Measurements from ENCODE around the gene TCOF1.

DNA sequence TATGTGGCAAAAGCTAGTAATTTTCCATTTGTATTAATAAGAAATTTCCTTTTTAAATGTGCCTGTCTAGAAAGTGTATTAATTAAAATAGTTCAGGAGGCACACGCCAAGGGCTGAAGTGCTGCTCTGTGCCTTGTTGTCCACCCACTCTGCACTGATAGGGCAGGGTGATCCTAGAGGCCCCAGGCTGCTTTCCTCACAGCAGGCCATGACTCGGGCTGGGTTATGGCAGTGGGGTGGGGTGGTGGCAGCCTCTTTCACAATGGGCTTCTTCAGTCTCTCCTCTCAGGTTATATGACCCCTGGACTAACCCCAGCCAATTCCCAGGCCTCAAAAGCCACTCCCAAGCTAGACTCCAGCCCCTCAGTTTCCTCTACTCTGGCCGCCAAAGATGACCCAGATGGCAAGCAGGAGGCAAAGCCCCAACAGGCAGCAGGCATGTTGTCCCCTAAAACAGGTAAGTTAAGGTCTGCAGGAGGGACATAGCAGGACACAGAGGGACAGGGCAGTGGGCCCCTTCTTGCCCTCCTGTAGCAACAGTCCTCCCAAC, 35.7 kb downstream of the TCOF1 start:
- TF ChIP-seq, protein P1, sequence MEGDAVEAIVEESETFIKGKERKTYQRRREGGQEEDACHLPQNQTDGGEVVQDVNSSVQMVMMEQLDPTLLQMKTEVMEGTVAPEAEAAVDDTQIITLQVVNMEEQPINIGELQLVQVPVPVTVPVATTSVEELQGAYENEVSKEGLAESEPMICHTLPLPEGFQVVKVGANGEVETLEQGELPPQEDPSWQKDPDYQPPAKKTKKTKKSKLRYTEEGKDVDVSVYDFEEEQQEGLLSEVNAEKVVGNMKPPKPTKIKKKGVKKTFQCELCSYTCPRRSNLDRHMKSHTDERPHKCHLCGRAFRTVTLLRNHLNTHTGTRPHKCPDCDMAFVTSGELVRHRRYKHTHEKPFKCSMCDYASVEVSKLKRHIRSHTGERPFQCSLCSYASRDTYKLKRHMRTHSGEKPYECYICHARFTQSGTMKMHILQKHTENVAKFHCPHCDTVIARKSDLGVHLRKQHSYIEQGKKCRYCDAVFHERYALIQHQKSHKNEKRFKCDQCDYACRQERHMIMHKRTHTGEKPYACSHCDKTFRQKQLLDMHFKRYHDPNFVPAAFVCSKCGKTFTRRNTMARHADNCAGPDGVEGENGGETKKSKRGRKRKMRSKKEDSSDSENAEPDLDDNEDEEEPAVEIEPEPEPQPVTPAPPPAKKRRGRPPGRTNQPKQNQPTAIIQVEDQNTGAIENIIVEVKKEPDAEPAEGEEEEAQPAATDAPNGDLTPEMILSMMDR (IDR thresholded peaks at IDR 0.05; ENCODE audit: insufficient read depth, low read length), result no peak
- TF ChIP-seq, protein P2, sequence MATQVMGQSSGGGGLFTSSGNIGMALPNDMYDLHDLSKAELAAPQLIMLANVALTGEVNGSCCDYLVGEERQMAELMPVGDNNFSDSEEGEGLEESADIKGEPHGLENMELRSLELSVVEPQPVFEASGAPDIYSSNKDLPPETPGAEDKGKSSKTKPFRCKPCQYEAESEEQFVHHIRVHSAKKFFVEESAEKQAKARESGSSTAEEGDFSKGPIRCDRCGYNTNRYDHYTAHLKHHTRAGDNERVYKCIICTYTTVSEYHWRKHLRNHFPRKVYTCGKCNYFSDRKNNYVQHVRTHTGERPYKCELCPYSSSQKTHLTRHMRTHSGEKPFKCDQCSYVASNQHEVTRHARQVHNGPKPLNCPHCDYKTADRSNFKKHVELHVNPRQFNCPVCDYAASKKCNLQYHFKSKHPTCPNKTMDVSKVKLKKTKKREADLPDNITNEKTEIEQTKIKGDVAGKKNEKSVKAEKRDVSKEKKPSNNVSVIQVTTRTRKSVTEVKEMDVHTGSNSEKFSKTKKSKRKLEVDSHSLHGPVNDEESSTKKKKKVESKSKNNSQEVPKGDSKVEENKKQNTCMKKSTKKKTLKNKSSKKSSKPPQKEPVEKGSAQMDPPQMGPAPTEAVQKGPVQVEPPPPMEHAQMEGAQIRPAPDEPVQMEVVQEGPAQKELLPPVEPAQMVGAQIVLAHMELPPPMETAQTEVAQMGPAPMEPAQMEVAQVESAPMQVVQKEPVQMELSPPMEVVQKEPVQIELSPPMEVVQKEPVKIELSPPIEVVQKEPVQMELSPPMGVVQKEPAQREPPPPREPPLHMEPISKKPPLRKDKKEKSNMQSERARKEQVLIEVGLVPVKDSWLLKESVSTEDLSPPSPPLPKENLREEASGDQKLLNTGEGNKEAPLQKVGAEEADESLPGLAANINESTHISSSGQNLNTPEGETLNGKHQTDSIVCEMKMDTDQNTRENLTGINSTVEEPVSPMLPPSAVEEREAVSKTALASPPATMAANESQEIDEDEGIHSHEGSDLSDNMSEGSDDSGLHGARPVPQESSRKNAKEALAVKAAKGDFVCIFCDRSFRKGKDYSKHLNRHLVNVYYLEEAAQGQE (IDR thresholded peaks at IDR 0.05; ENCODE audit: insufficient replicate concordance, low read depth), result no peak
- TF ChIP-seq GABPA (IDR thresholded peaks at IDR 0.05; ENCODE audit: low read depth) (no peak), POLR2AphosphoS5 (IDR thresholded peaks at IDR 0.05; ENCODE audit: low read depth) (no peak)
